Kidney tubule cell (primary cell): Measurements from ENCODE around the gene LTBR.
"Not testable (repeated sequence)": the region's sequence is repeated elsewhere in the genome, so short reads cannot be mapped to it uniquely, and the experiment has no call there.

Experiments
- DNase-seq: peaks from one replicate; pipeline ENCODE4 v3.0.0-alpha.2; 2018; ENCODE audit warnings: low spot score

Gene LTBR

GRCh38 chr12:6425590-6426531 lies 41.9 kb downstream of the LTBR start:
- DNase-seq: peak; percentile 87

DNA sequence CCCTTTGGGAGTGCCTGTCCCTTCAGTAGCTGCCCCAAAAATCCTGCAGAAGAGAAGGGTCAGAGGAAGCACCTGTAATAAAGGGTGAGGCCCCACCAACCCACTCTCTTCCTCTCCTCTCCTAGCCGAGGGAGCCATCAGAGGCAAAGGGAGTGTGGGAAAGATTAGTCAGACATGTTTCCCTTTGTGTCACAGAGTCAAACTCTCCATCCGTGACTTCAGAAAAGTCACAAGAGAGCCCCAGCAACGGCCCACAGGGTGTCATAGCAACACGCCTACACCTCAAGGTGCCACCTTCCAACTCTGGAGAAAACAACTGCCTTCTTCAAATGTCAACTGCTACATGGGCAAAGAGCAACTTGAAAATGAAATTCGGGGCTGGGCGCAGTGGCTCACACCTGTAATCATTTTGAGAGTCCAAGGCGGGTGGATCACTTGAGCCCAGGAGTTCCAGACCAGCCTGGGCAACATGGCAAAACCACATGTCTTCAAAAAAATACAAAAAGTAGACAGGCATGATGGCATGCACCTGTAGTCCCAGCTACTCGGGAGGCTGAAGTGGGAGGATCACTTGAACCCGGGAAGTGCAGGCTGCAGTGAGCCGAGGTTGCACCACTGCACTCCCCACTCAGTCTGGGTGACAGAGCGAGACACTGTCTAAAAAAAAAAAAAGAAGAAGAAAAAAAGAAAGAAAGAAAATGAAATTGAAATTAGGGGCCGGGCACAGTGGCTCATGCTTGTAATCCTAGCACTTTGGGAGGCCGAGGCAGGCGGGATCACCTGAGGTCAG lies 43.1 kb downstream of the LTBR start:
- DNase-seq: peak; percentile 82

- not testable (repeated sequence) for DNase-seq
These were observed 43.8 kb downstream of the LTBR start for GRCh38 chr12:6427796-6428195.

- DNase-seq: no peak
These were observed 44.4 kb downstream of the LTBR start for GRCh38 chr12:6428326-6428725.

DNA sequence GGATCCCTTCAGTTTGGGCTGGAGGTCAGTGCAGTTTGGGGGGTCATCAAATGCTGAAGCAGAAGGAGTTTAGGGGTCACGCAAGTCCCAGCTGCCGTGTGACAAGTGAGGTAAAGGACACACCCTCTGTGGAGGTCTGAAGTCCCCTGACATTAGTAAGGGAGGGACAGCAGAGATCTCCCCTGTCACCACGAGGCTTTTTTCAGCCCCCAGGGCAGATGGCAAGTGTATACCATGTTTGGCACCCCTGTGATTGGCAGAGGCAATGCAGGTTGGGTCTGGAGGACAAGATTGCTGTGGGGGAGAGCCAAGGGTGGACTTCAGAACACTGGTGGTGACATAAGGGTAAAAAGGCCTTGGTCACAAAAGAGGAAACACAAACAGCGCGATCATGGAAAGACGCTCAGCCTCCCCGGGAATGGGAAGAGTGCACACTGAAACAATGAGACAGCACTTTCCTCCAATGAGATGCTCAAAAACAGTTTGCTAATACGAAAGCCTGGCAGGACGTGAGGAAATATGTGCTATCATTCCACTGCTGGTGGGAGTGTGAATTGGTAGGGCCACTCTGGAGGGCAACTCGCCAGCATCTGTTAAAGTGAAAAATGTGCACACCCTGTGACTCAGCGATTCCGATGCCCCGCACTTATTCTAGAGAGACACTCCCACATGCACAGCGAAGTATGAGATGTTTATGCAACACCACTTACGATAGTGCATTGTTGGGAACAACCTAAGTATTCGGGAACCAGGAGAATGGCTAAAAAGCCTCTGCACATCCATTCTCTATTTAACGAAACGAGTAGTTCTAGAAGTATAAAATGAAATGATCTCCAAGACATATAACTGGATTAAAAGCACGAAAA lies 46.4 kb downstream of the LTBR start:
- peak; percentile 77 for DNase-seq

GRCh38 chr12:6432991-6433390 lies 49.0 kb downstream of the LTBR start:
- DNase-seq: no peak

GRCh38 chr12:6434205-6435140 lies 50.5 kb downstream of the LTBR start:
- DNase-seq: no peak

DNA sequence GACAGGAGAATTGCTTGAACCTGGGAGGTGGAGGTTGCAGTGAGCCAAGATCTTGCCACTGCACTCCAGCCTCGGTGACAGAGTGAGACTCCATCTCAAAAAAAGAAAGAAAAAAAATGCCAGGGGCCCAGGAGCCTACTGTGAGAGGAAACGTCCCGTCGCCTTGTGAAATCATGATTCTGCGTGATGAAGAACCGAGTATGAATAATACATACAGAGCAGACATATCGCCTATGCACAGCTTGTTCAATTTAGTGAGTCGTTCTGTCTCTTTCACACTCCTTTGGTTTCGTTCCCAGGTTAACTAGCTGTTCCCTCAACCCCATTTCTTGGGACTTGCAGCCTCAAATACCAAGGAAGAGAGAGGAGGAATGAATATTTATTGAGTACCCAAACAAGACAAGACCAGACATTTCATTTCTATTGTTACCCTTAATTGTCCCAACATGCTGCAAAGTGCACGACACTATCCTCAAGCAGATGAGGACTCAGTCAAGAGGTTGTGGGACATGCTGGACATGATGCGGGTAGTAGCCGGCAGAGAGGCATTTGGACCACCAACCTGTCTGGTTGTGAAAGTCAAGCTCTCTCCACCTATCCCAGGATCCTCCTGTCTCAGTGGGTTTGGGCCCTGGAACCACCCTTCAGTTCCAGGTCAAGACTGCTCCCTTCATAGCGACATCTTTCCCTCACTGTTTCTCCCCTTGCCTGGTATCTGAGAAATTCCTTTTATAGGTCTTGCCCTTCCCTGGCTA lies 52.2 kb downstream of the LTBR start:
- no peak for DNase-seq

- no peak for DNase-seq
These were observed 53.6 kb downstream of the LTBR start for GRCh38 chr12:6437586-6437985.

- DNase-seq: no peak
These were observed 54.4 kb downstream of the LTBR start for GRCh38 chr12:6438345-6438744.

DNA sequence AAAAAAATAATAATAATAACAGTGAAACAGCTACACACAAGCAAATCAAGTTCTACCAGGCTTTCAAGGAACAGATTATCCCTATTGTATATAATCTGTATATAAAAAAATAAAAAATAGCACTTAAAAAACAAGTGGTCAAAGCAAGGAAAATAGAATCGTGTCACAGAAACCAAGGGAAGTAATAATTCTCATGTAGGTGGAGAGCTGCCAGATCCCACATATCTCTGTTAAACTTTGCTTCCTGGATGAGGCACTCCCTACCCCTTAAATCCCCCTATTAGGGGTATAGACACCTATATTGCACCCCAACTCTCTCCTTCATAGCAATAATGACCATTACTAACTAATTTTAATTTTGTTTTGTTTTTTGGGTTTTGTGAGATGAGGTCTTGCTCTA lies 56.4 kb downstream of the LTBR start:
- no peak for DNase-seq
